Endothelial cell of umbilical vein (primary cell): ENCODE data around the gene COQ8A. TPM values are rescaled to one million over a fixed set of nuclear protein-coding genes. Genes with fewer than 3 reads are reported as not detected.

ENCODE experiments used
- BruUV-seq: library from RNA; stranded (reverse); fragments of 400-500 nt; replicated peaks from 2 replicates; lab custom pipeline; 2021; lab: Mats Ljungman, UMichigan
- CTCF ChIA-PET: fragments of 300-600, 350-600 bp; sonication (Branson Sonifier 250); formaldehyde crosslinking; loops from one replicate; lab custom pipeline; 2021; ENCODE audit warnings: antibody characterized with exemption, inconsistent platforms; lab: Charles Lee
- POLR2A ChIA-PET: fragments of 300-600, 350-600 bp; sonication (Branson Sonifier 250); formaldehyde crosslinking; loops from one replicate; lab custom pipeline; 2021; ENCODE audit warnings: antibody characterized with exemption, inconsistent platforms; lab: Charles Lee
- DNase-seq: peaks from one replicate; pipeline ENCODE4 v3.0.0-alpha.2; 2011; ENCODE audit warnings: low read depth, low spot score
- FAIRE-seq: peaks from 2 replicates; lab custom pipeline; 2011; peaks lifted over from hg19 to GRCh38; lab: Jason Lieb, UNC
- H2AFZ ChIP-seq: 2 replicates; pipeline ENCODE4 v1.6.0; 2012; ENCODE audit warnings: low read depth, low read length, control low read depth, inconsistent platforms
- H3K27ac ChIP-seq: 2 replicates; pipeline ENCODE4 v1.5.1; 2011; ENCODE audit warnings: low read depth, mild to moderate bottlenecking, control low read depth, low read length, moderate library complexity; ENCODE audit not compliant: insufficient read depth
- H3K27me3 ChIP-seq, 2 experiments: 2 replicates each; pipeline versions ENCODE4 v1.6.0 to v1.6.1; 2011; ENCODE audit warnings: low read length in 2 of 2, mixed read lengths in 1 of 2; ENCODE audit not compliant: control insufficient read depth in 2 of 2, insufficient read depth in 2 of 2
- H3K36me3 ChIP-seq, 2 experiments: 2 replicates in 1 of 2; 3 replicates in 1 of 2; pipeline ENCODE4 v1.5.1; 2011; ENCODE audit warnings: low read length in 2 of 2, mild to moderate bottlenecking in 1 of 2, moderate library complexity in 1 of 2; ENCODE audit not compliant: control insufficient read depth in 2 of 2, insufficient read depth in 2 of 2; ENCODE audit errors: extremely low read depth in 1 of 2
- H3K4me1 ChIP-seq: 3 replicates; pipeline ENCODE4 v1.5.1; 2011; ENCODE audit warnings: mild to moderate bottlenecking, low read length; ENCODE audit not compliant: control insufficient read depth, insufficient read depth; ENCODE audit errors: extremely low read depth
- H3K4me2 ChIP-seq: 2 replicates; pipeline ENCODE4 v1.6.1; 2011; ENCODE audit warnings: low read length, control low read depth, mixed read lengths; ENCODE audit not compliant: insufficient read depth
- H3K4me3 ChIP-seq, 3 experiments: fragments of 200-600 bp in 1 of 3; sonication (generic), shearing (Covaris generic) in 1 of 3; replicated peaks in 1 of 3; 2 replicates each; pipeline ENCODE4 v1.5.1; 2011 to 2016; ENCODE audit warnings: control low read depth in 3 of 3, low read length in 3 of 3, mild to moderate bottlenecking in 2 of 3, inconsistent platforms in 1 of 3, low read depth in 1 of 3, moderate library complexity in 1 of 3; ENCODE audit not compliant: insufficient read depth in 1 of 3
- H3K79me2 ChIP-seq: 2 replicates; pipeline ENCODE4 v1.6.0; 2012; ENCODE audit warnings: low read length, inconsistent platforms; ENCODE audit not compliant: control insufficient read depth, insufficient read depth
- H3K9ac ChIP-seq: replicated peaks from 2 replicates; pipeline ENCODE3; 2011; ENCODE audit warnings: low read length, control low read depth; ENCODE audit not compliant: insufficient read depth; ENCODE audit errors: extremely low read depth
- H3K9me1 ChIP-seq: replicated peaks from 3 replicates; pipeline ENCODE4 v1.6.0; 2011; ENCODE audit warnings: mild to moderate bottlenecking, low read length; ENCODE audit not compliant: control insufficient read depth, insufficient read depth; ENCODE audit errors: extremely low read depth
- H3K9me3 ChIP-seq: replicated peaks from 2 replicates; pipeline ENCODE4 v1.5.1; 2012; ENCODE audit warnings: low read length, inconsistent platforms; ENCODE audit not compliant: control insufficient read depth, insufficient read depth
- H4K20me1 ChIP-seq: replicated peaks from 2 replicates; pipeline ENCODE3; 2011; ENCODE audit warnings: mild to moderate bottlenecking, low read length; ENCODE audit not compliant: control insufficient read depth, insufficient read depth; ENCODE audit errors: extremely low read depth
- CTCF ChIP-seq, 2 donors: IDR thresholded peaks; 1 replicate in 1 of 2; 2 replicates in 1 of 2; pipeline ENCODE4 v1.5.1; 2011; ENCODE audit warnings: low read length in 2 of 2, mild to moderate bottlenecking in 2 of 2, moderate library complexity in 2 of 2, control low read depth in 1 of 2, inconsistent platforms in 1 of 2, low read depth in 1 of 2; ENCODE audit not compliant: insufficient read depth in 1 of 2; ENCODE audit errors: extremely low read depth in 1 of 2
- EZH2 ChIP-seq: IDR thresholded peaks from 2 replicates; pipeline ENCODE4 v1.6.1; 2012; ENCODE audit warnings: borderline replicate concordance, low read depth, mild to moderate bottlenecking, moderate library complexity, low read length, inconsistent platforms; ENCODE audit not compliant: severe bottlenecking
- FOS ChIP-seq: IDR thresholded peaks from 2 replicates; pipeline ENCODE4 v1.6.1; 2011; ENCODE audit warnings: mild to moderate bottlenecking, low read length, moderate library complexity, borderline replicate concordance; ENCODE audit not compliant: insufficient read depth
- GATA2 ChIP-seq: IDR thresholded peaks from 2 replicates; pipeline ENCODE4 v1.7.0; 2011; ENCODE audit warnings: low read depth, mild to moderate bottlenecking, moderate library complexity, mixed read lengths, low read length; ENCODE audit not compliant: insufficient read length, insufficient read depth
- JUN ChIP-seq: IDR thresholded peaks from 2 replicates; pipeline ENCODE4 v1.6.1; 2011; ENCODE audit warnings: borderline replicate concordance, low read depth; ENCODE audit not compliant: insufficient read length, insufficient read depth
- MAX ChIP-seq: IDR thresholded peaks from 2 replicates; pipeline ENCODE4 v1.6.1; 2011; ENCODE audit not compliant: insufficient read depth, insufficient read length
- MYC ChIP-seq: IDR thresholded peaks from one replicate; pipeline ENCODE4 v1.6.1; 2011; ENCODE audit warnings: mild to moderate bottlenecking, low read depth, low read length
- POLR2A ChIP-seq: IDR thresholded peaks from 2 replicates; pipeline ENCODE4 v1.6.1; 2012; ENCODE audit warnings: low read depth, mild to moderate bottlenecking, control low read depth, low read length
- dilution Hi-C: fragments of 300-500 bp; cut with MboI; formaldehyde crosslinking; loops from one replicate; pipeline ENCODE4 v1.15.0; 2019; ENCODE audit warnings: low sequenced_read_pairs; ENCODE audit not compliant: extremely low pct_ligation_motif_present
- intact Hi-C: fragments of 100-400 bp; cut with micrococcal nuclease; formaldehyde crosslinking; loops from one replicate; pipeline ENCODE4 v1.10.0; 2022
- polyA plus RNA-seq, 4 experiments: library from polyadenylated mRNA; depleted of rRNA in 3 of 4; stranded (reverse) in 3 of 4; unstranded in 1 of 4; fragments of >200 nt; gene quantifications; 2 replicates each; pipeline versions ENCODE4 v1.2.1 to v1.2.3, GENCODE V29; 2011 to 2012; ENCODE audit warnings: missing spikeins in 1 of 4
- total RNA-seq: library from RNA; stranded (reverse); gene quantifications from 2 replicates; pipeline ENCODE4 v1.2.3, GENCODE V29; 2021

COQ8A gene
- total and polyA plus RNA-seq, 2 donors (not counting 3 experiments of a cell fraction or from before 2014, with no cell fraction given): 6.8 to 9.4 TPM

- Histone ChIP-seq H3K27ac (no peak overlapping the region), H3K9me1 (no peaks in the 10 kb centered on the region), H3K36me3 (no peaks in the 10 kb centered on the region), H2AFZ (no peak overlapping the region), H3K4me2 (no peak overlapping the region), H3K9me3 (no peaks in the 10 kb centered on the region), H3K4me3 (no peak overlapping the region), H3K79me2 (no peaks in the 10 kb centered on the region), H3K27me3 (no peaks in the 10 kb centered on the region), H3K9ac (no peak overlapping the region), H4K20me1 (no peaks in the 10 kb centered on the region), H3K4me1 (no peaks in the 10 kb centered on the region)
- intact Hi-C loops (no loop called here), dilution Hi-C loops (no loop called here)
- no peak for FAIRE-seq
- BruUV-seq: no TSS peak
- POLR2A ChIA-PET: no interaction called here
- CTCF ChIA-PET: no interaction called here
- no peak for DNase-seq
- TF ChIP-seq POLR2A (no peak), GATA2 (no peak), EZH2 (no peak), JUN (no peak), MAX (no peak), CTCF (IDR thresholded peaks at IDR 0.05; ENCODE audit: extremely low read depth in 1 of 2, insufficient read depth in 1 of 2, low read depth in 1 of 2, low read length in 2 of 2) (no peak)
These were observed 18.2 kb downstream of the COQ8A start for GRCh38 chr1:226958300-226958699.

- no peak overlapping the region for H2AFZ ChIP-seq
- POLR2A ChIA-PET: no interaction called here
- H3K27ac ChIP-seq: no peak overlapping the region
- CTCF ChIA-PET: no interaction called here
- H3K27me3 ChIP-seq: no peaks in the 10 kb centered on the region
- H3K4me2 ChIP-seq: no peak overlapping the region
- H3K4me1 ChIP-seq: no peaks in the 10 kb centered on the region
- no peak for TF ChIP-seq GATA2
- TF ChIP-seq FOS: no peak
- TF ChIP-seq EZH2: no peak
- TF ChIP-seq MYC: no peak
- H3K36me3 ChIP-seq: no peaks in the 10 kb centered on the region
- FAIRE-seq (no peak), DNase-seq (no peak)
- H3K9me1 ChIP-seq: no peaks in the 10 kb centered on the region
- no peaks in the 10 kb centered on the region for H3K79me2 ChIP-seq
- H3K9me3 ChIP-seq: no peaks in the 10 kb centered on the region
- no peak overlapping the region for H3K9ac ChIP-seq
- intact Hi-C loops: no loop called here
- dilution Hi-C loops: no loop called here
- H4K20me1 ChIP-seq: no peaks in the 10 kb centered on the region
- no peak overlapping the region for H3K4me3 ChIP-seq
- no TSS peak for BruUV-seq
These were observed 20.2 kb downstream of the COQ8A start for GRCh38 chr1:226960256-226960655.
